ENCODE results near the gene LACTBL1. TPM values are rescaled to one million over a fixed set of nuclear protein-coding genes. Genes with fewer than 3 reads are reported as not detected.

The LACTBL1 gene
- total RNA-seq (not detected), total RNA-seq (0 to 0.15 (median 0) reads per million in 29 experiments)
- total RNA-seq (2013): not detected

GRCh38 chr1:22972760-22973159 lies at the start of gene LACTBL1:
TSS of gene LACTBL1 (minus strand) at chr1:22972866. CDS start at chr1:22972316, 550 bp downstream.
- Mint-ChIP-seq H3K36me3 (no peaks in the 10 kb centered on the region), H3K4me1 (no peaks in the 10 kb centered on the region), H3K27ac (peak within 1 kb of the TSS in 1 of 2 donors; percentile 37), H3K4me3 (no peak within 1 kb of the TSS), H3K27me3 (peaks cover 53 to 72% of the 10 kb centered on the region in 2 donors), H3K9me3 (no peaks in the 10 kb centered on the region)
- 75% methylated on average over 4 of the region's 5 CpGs for WGBS (ENCODE audit: insufficient coverage)
- H3K36me3 ChIP-seq (ENCODE audit: control insufficient read depth in 2 of 2, extremely low read depth in 1 of 2, insufficient read depth in 1 of 2, low read length in 1 of 2): no peaks in the 10 kb centered on the region
- no peak within 1 kb of the TSS for H3K27ac ChIP-seq (ENCODE audit: low read length)
- DNase-seq (no peak), ATAC-seq (replicated peaks in 1 of 4) (no peak)
- ChIA-PET CTCF (no interaction called here), POLR2A (no interaction called here)
- H3K4me3 ChIP-seq (ENCODE audit: control insufficient read depth in 1 of 2, extremely low read depth in 1 of 2, low read length in 1 of 2): no peak within 1 kb of the TSS
- H3K27me3 ChIP-seq (replicated peaks in 1 of 2; ENCODE audit: control insufficient read depth in 2 of 2, extremely low read depth in 1 of 2, insufficient read depth in 2 of 2, low read length in 1 of 2): peaks cover 0 to 57% of the 10 kb centered on the region in 2 experiments
- H3K4me1 ChIP-seq (ENCODE audit: control insufficient read depth in 1 of 2, extremely low read depth in 1 of 2, insufficient read depth in 2 of 2, low read length in 2 of 2): no peaks in the 10 kb centered on the region
- H3K9me3 ChIP-seq: no peaks in the 10 kb centered on the region

- peaks cover 9 to 12% of the 10 kb centered on the region in 2 experiments for H3K4me1 ChIP-seq (ENCODE audit: control insufficient read depth in 1 of 2, extremely low read depth in 1 of 2, insufficient read depth in 2 of 2, low read length in 2 of 2)
- ChIA-PET CTCF (no interaction called here), POLR2A (no interaction called here)
- H3K27ac ChIP-seq (ENCODE audit: low read length): no peak overlapping the region
- no peaks in the 10 kb centered on the region for H3K27me3 Mint-ChIP-seq
- no peak for ATAC-seq (replicated peaks in 1 of 4)
- peaks cover 5 to 8% (median 7%) of the 10 kb centered on the region in 3 donors for H3K9me3 Mint-ChIP-seq
- no peaks in the 10 kb centered on the region for H3K9me3 ChIP-seq
- WGBS (ENCODE audit: insufficient coverage): no CpG with 5 or more reads among the region's 2 CpGs
- H3K27me3 ChIP-seq (replicated peaks in 1 of 2; ENCODE audit: control insufficient read depth in 2 of 2, extremely low read depth in 1 of 2, insufficient read depth in 2 of 2, low read length in 1 of 2): no peaks in the 10 kb centered on the region
- H3K4me3 ChIP-seq (ENCODE audit: control insufficient read depth in 1 of 2, extremely low read depth in 1 of 2, low read length in 1 of 2): no peak overlapping the region
- no peak for DNase-seq
- H3K4me3 Mint-ChIP-seq: peak overlapping the region in 1 of 3 donors; percentile 9
- H3K36me3 Mint-ChIP-seq: peaks cover 6% of the 10 kb centered on the region
- H3K4me1 Mint-ChIP-seq: peaks cover 62 to 67% (median 66%) of the 10 kb centered on the region in 3 donors
- no peak overlapping the region for H3K27ac Mint-ChIP-seq
- H3K36me3 ChIP-seq (ENCODE audit: control insufficient read depth in 2 of 2, extremely low read depth in 1 of 2, insufficient read depth in 1 of 2, low read length in 1 of 2): no peaks in the 10 kb centered on the region
Measured at GRCh38 chr1:23021834-23022233, 49.2 kb upstream of the LACTBL1 start.

GRCh38 chr1:23020706-23021405 lies 48.2 kb upstream of the LACTBL1 start:
- Histone ChIP-seq H3K4me1 (ENCODE audit: control insufficient read depth in 1 of 2, extremely low read depth in 1 of 2, insufficient read depth in 2 of 2, low read length in 2 of 2) (peaks cover 9 to 12% of the 10 kb centered on the region in 2 experiments), H3K36me3 (ENCODE audit: control insufficient read depth in 2 of 2, extremely low read depth in 1 of 2, insufficient read depth in 1 of 2, low read length in 1 of 2) (no peaks in the 10 kb centered on the region), H3K27me3 (replicated peaks in 1 of 2; ENCODE audit: control insufficient read depth in 2 of 2, extremely low read depth in 1 of 2, insufficient read depth in 2 of 2, low read length in 1 of 2) (no peaks in the 10 kb centered on the region), H3K27ac (ENCODE audit: low read length) (no peak overlapping the region), H3K9me3 (no peaks in the 10 kb centered on the region), H3K4me3 (ENCODE audit: control insufficient read depth in 1 of 2, extremely low read depth in 1 of 2, low read length in 1 of 2) (peak overlapping the region; percentile 79 to 91)
- H3K27me3 Mint-ChIP-seq: no peaks in the 10 kb centered on the region
- DNase-seq: no peak
- H3K27ac Mint-ChIP-seq: no peak overlapping the region
- 51% methylated on average over 3 of the region's 7 CpGs for WGBS (ENCODE audit: insufficient coverage)
- H3K4me3 Mint-ChIP-seq: peak overlapping the region; percentile 90 to 98 (median 96)
- H3K4me1 Mint-ChIP-seq: peaks cover 55 to 58% (median 57%) of the 10 kb centered on the region in 3 donors
- no peak for ATAC-seq (replicated peaks in 1 of 4)
- CTCF ChIA-PET: no interaction called here
- H3K36me3 Mint-ChIP-seq: peaks cover 6% of the 10 kb centered on the region
- H3K9me3 Mint-ChIP-seq: peaks cover 5 to 8% (median 7%) of the 10 kb centered on the region in 3 donors
- POLR2A ChIA-PET: no interaction called here

GRCh38 chr1:23019863-23020625 lies 47.4 kb upstream of the LACTBL1 start:
- H3K27ac Mint-ChIP-seq: peak overlapping the region; percentile 65 to 82
- H3K36me3 Mint-ChIP-seq: peaks cover 6% of the 10 kb centered on the region
- H3K36me3 ChIP-seq (ENCODE audit: control insufficient read depth in 2 of 2, extremely low read depth in 1 of 2, insufficient read depth in 1 of 2, low read length in 1 of 2): no peaks in the 10 kb centered on the region
- ChIA-PET CTCF (no interaction called here), POLR2A (no interaction called here)
- ATAC-seq (replicated peaks in 1 of 4) (peak; percentile 10 to 22 (median 16)), DNase-seq (peak in 15 of 35 experiments; percentile 0 to 44 (median 10))
- no peaks in the 10 kb centered on the region for H3K9me3 ChIP-seq
- no peak overlapping the region for H3K27ac ChIP-seq (ENCODE audit: low read length)
- peak overlapping the region; percentile 79 to 91 for H3K4me3 ChIP-seq (ENCODE audit: control insufficient read depth in 1 of 2, extremely low read depth in 1 of 2, low read length in 1 of 2)
- peaks cover 5 to 8% (median 7%) of the 10 kb centered on the region in 3 donors for H3K9me3 Mint-ChIP-seq
- peak overlapping the region; percentile 90 to 98 (median 96) for H3K4me3 Mint-ChIP-seq
- H3K4me1 ChIP-seq (ENCODE audit: control insufficient read depth in 1 of 2, extremely low read depth in 1 of 2, insufficient read depth in 2 of 2, low read length in 2 of 2): peaks cover 9 to 12% of the 10 kb centered on the region in 2 experiments
- H3K4me1 Mint-ChIP-seq: peaks cover 54 to 56% (median 55%) of the 10 kb centered on the region in 3 donors
- H3K27me3 Mint-ChIP-seq: no peaks in the 10 kb centered on the region
- 0% methylated on average over 34 of the region's 42 CpGs for WGBS (ENCODE audit: insufficient coverage)
- no peaks in the 10 kb centered on the region for H3K27me3 ChIP-seq (replicated peaks in 1 of 2; ENCODE audit: control insufficient read depth in 2 of 2, extremely low read depth in 1 of 2, insufficient read depth in 2 of 2, low read length in 1 of 2)

- DNase-seq (peak; percentile 84 to 96 (median 92)), ATAC-seq (replicated peaks in 1 of 4) (peak; percentile 98 to 99 (median 99))
- Histone ChIP-seq H3K4me1 (ENCODE audit: control insufficient read depth in 1 of 2, extremely low read depth in 1 of 2, insufficient read depth in 2 of 2, low read length in 2 of 2) (peaks cover 9 to 12% of the 10 kb centered on the region in 2 experiments), H3K27me3 (replicated peaks in 1 of 2; ENCODE audit: control insufficient read depth in 2 of 2, extremely low read depth in 1 of 2, insufficient read depth in 2 of 2, low read length in 1 of 2) (no peaks in the 10 kb centered on the region), H3K27ac (ENCODE audit: low read length) (no peak within 1 kb of the TSS), H3K4me3 (ENCODE audit: control insufficient read depth in 1 of 2, extremely low read depth in 1 of 2, low read length in 1 of 2) (peak within 1 kb of the TSS; percentile 79 to 91), H3K9me3 (no peaks in the 10 kb centered on the region), H3K36me3 (ENCODE audit: control insufficient read depth in 2 of 2, extremely low read depth in 1 of 2, insufficient read depth in 1 of 2, low read length in 1 of 2) (no peaks in the 10 kb centered on the region)
- H3K27ac Mint-ChIP-seq: peak within 1 kb of the TSS; percentile 90
- peaks cover 47 to 50% (median 49%) of the 10 kb centered on the region in 3 donors for H3K4me1 Mint-ChIP-seq
- CTCF ChIA-PET: no interaction called here
- H3K36me3 Mint-ChIP-seq: peaks cover 6% of the 10 kb centered on the region
- peak within 1 kb of the TSS; percentile 90 to 98 (median 96) for H3K4me3 Mint-ChIP-seq
- POLR2A ChIA-PET: no interaction called here
- peaks cover 5 to 8% (median 7%) of the 10 kb centered on the region in 3 donors for H3K9me3 Mint-ChIP-seq
- no peaks in the 10 kb centered on the region for H3K27me3 Mint-ChIP-seq
- under 1% methylated on average over 85 of the region's 85 CpGs for WGBS (ENCODE audit: insufficient coverage)
Measured at GRCh38 chr1:23019094-23019862, 46.6 kb upstream of the LACTBL1 start, which contains the start of gene KDM1A. TSS of gene KDM1A (plus strand) at chr1:23019468. CDS start at chr1:23019597, 129 bp downstream.

GRCh38 chr1:23018661-23019093 lies 46.0 kb upstream of the LACTBL1 start:
- Mint-ChIP-seq H3K36me3 (peaks cover 6% of the 10 kb centered on the region), H3K4me3 (peak overlapping the region; percentile 90 to 97 (median 92)), H3K9me3 (peaks cover 3 to 8% (median 7%) of the 10 kb centered on the region in 3 donors), H3K27me3 (peaks cover 0 to under 1% of the 10 kb centered on the region in 2 donors), H3K4me1 (peaks cover 42 to 46% (median 45%) of the 10 kb centered on the region in 3 donors), H3K27ac (peak overlapping the region; percentile 90)
- H3K4me1 ChIP-seq (ENCODE audit: control insufficient read depth in 1 of 2, extremely low read depth in 1 of 2, insufficient read depth in 2 of 2, low read length in 2 of 2): peaks cover 9 to 12% of the 10 kb centered on the region in 2 experiments
- peaks cover 0 to 4% of the 10 kb centered on the region in 2 experiments for H3K27me3 ChIP-seq (replicated peaks in 1 of 2; ENCODE audit: control insufficient read depth in 2 of 2, extremely low read depth in 1 of 2, insufficient read depth in 2 of 2, low read length in 1 of 2)
- no peak for ATAC-seq (replicated peaks in 1 of 4)
- no peak for DNase-seq
- H3K4me3 ChIP-seq (ENCODE audit: control insufficient read depth in 1 of 2, extremely low read depth in 1 of 2, low read length in 1 of 2): peak overlapping the region; percentile 79 to 91
- WGBS (ENCODE audit: insufficient coverage): 38% methylated on average over 3 of the region's 10 CpGs
- no peaks in the 10 kb centered on the region for H3K9me3 ChIP-seq
- no peak overlapping the region for H3K27ac ChIP-seq (ENCODE audit: low read length)
- ChIA-PET POLR2A (no interaction called here), CTCF (no interaction called here)
- no peaks in the 10 kb centered on the region for H3K36me3 ChIP-seq (ENCODE audit: control insufficient read depth in 2 of 2, extremely low read depth in 1 of 2, insufficient read depth in 1 of 2, low read length in 1 of 2)

Data from T-cell (primary cell).